Measurements from ENCODE around the gene PDE6D.
"Not testable (repeated sequence)": the region's sequence is repeated elsewhere in the genome, so short reads cannot be mapped to it uniquely, and the experiment has no call there.

The PDE6D gene

GRCh38 chr2:231714639-231715498, 66.2 kb downstream of the PDE6D start:
- H3K36me3 ChIP-seq (ENCODE audit: control insufficient read depth in 4 of 4, insufficient read depth in 4 of 4, low read length in 3 of 4): peaks cover 0 to 35% (median 20%) of the 10 kb centered on the region in 4 experiments
- H3K4me3 ChIP-seq (ENCODE audit: control insufficient read depth in 1 of 7, extremely low read depth in 1 of 7, insufficient read depth in 4 of 7, low read depth in 2 of 7, low read length in 6 of 7): no peak overlapping the region
- H3K27ac ChIP-seq (ENCODE audit: insufficient read depth in 1 of 2, low read depth in 1 of 2, low read length in 2 of 2, poor library complexity in 1 of 2, severe bottlenecking in 2 of 2): peak overlapping the region in 1 of 2 experiments; percentile 7
- ChIA-PET CTCF (interaction anchor here (0.8 to 10.0 kb wide), 35 partner anchors 9 to 688 kb away, joined by 3 to 417 read pairs (median 5); partner anchors contain the start of gene NCL), POLR2A (interaction anchor here (0.7 to 2.2 kb wide), 6 partner anchors 32 to 251 kb away, joined by 4 to 13 read pairs (median 6); partner anchors contain the start of gene NCL)
- 71% methylated on average over 16 of the region's 17 CpGs for WGBS (ENCODE audit: insufficient coverage)
- H3K27me3 ChIP-seq (replicated peaks in 2 of 5; ENCODE audit: control insufficient read depth in 4 of 5, insufficient read depth in 5 of 5, low read length in 4 of 5): no peaks in the 10 kb centered on the region
- peak; percentile 63 to 72 (median 66) for DNase-seq
- peaks cover 8 to 36% (median 32%) of the 10 kb centered on the region in 4 experiments for H3K4me1 ChIP-seq (ENCODE audit: control extremely low read depth in 1 of 4, control insufficient read depth in 4 of 4, insufficient read depth in 4 of 4, low read length in 3 of 4)
- no peaks in the 10 kb centered on the region for H3K9me3 ChIP-seq (ENCODE audit: control extremely low read depth in 1 of 5, control insufficient read depth in 4 of 5, insufficient read depth in 2 of 5, low read depth in 1 of 5, low read length in 4 of 5)

- 20% methylated on average over 11 of the region's 15 CpGs for WGBS (ENCODE audit: insufficient coverage)
- H3K4me3 ChIP-seq (ENCODE audit: control insufficient read depth in 1 of 7, extremely low read depth in 1 of 7, insufficient read depth in 4 of 7, low read depth in 2 of 7, low read length in 6 of 7): peak overlapping the region in 1 of 7 experiments; percentile 45
- no peaks in the 10 kb centered on the region for H3K27me3 ChIP-seq (replicated peaks in 2 of 5; ENCODE audit: control insufficient read depth in 4 of 5, insufficient read depth in 5 of 5, low read length in 4 of 5)
- CTCF ChIA-PET: interaction anchor here (0.7 to 10.0 kb wide), 34 partner anchors 8 to 689 kb away, joined by 3 to 417 read pairs (median 5); partner anchors contain the start of gene NCL
- H3K9me3 ChIP-seq (ENCODE audit: control extremely low read depth in 1 of 5, control insufficient read depth in 4 of 5, insufficient read depth in 2 of 5, low read depth in 1 of 5, low read length in 4 of 5): no peaks in the 10 kb centered on the region
- POLR2A ChIA-PET: interaction anchor here (0.7 to 2.2 kb wide), 10 partner anchors 10 to 250 kb away, joined by 3 to 13 read pairs (median 4); partner anchors contain the start of gene NCL
- H3K4me1 ChIP-seq (ENCODE audit: control extremely low read depth in 1 of 4, control insufficient read depth in 4 of 4, insufficient read depth in 4 of 4, low read length in 3 of 4): peaks cover 8 to 38% (median 33%) of the 10 kb centered on the region in 4 experiments
- H3K27ac ChIP-seq (ENCODE audit: insufficient read depth in 1 of 2, low read depth in 1 of 2, low read length in 2 of 2, poor library complexity in 1 of 2, severe bottlenecking in 2 of 2): no peak overlapping the region
- H3K36me3 ChIP-seq (ENCODE audit: control insufficient read depth in 4 of 4, insufficient read depth in 4 of 4, low read length in 3 of 4): peaks cover 0 to 41% (median 21%) of the 10 kb centered on the region in 4 experiments
- DNase-seq: peak; percentile 93 to 97 (median 95)
These were observed 67.1 kb downstream of the PDE6D start for GRCh38 chr2:231713730-231714638.

- peaks cover 8 to 38% (median 33%) of the 10 kb centered on the region in 4 experiments for H3K4me1 ChIP-seq (ENCODE audit: control extremely low read depth in 1 of 4, control insufficient read depth in 4 of 4, insufficient read depth in 4 of 4, low read length in 3 of 4)
- POLR2A ChIA-PET: interaction anchor here (0.8 to 2.2 kb wide), 7 partner anchors 9 to 101 kb away, joined by 3 to 13 read pairs (median 5); no protein-coding TSS in a partner anchor
- H3K27me3 ChIP-seq (replicated peaks in 2 of 5; ENCODE audit: control insufficient read depth in 4 of 5, insufficient read depth in 5 of 5, low read length in 4 of 5); DNase-seq; H3K9me3 ChIP-seq (ENCODE audit: control extremely low read depth in 1 of 5, control insufficient read depth in 4 of 5, insufficient read depth in 2 of 5, low read depth in 1 of 5, low read length in 4 of 5); H3K27ac ChIP-seq (ENCODE audit: insufficient read depth in 1 of 2, low read depth in 1 of 2, low read length in 2 of 2, poor library complexity in 1 of 2, severe bottlenecking in 2 of 2): not testable (repeated sequence)
- H3K36me3 ChIP-seq (ENCODE audit: control insufficient read depth in 4 of 4, insufficient read depth in 4 of 4, low read length in 3 of 4): peaks cover 0 to 41% (median 21%) of the 10 kb centered on the region in 4 experiments
- CTCF ChIA-PET: interaction anchor here (0.9 to 10.0 kb wide), 18 partner anchors 10 to 249 kb away, joined by 3 to 417 read pairs (median 10); partner anchors contain the start of gene NCL
- peak overlapping the region in 1 of 7 experiments; percentile 45 for H3K4me3 ChIP-seq (ENCODE audit: control insufficient read depth in 1 of 7, extremely low read depth in 1 of 7, insufficient read depth in 4 of 7, low read depth in 2 of 7, low read length in 6 of 7)
These were observed 67.7 kb downstream of the PDE6D start for GRCh38 chr2:231713406-231713729.

- H3K27ac ChIP-seq (ENCODE audit: insufficient read depth in 1 of 2, low read depth in 1 of 2, low read length in 2 of 2, poor library complexity in 1 of 2, severe bottlenecking in 2 of 2): peak overlapping the region; percentile 74 to 87
These were observed 68.5 kb downstream of the PDE6D start for GRCh38 chr2:231712451-231713021.

GRCh38 chr2:231711677-231712450, 69.2 kb downstream of the PDE6D start:
- no peak for DNase-seq
- Histone ChIP-seq H3K27ac (ENCODE audit: insufficient read depth in 1 of 2, low read depth in 1 of 2, low read length in 2 of 2, poor library complexity in 1 of 2, severe bottlenecking in 2 of 2) (peak overlapping the region; percentile 74 to 87), H3K27me3 (replicated peaks in 2 of 5; ENCODE audit: control insufficient read depth in 4 of 5, insufficient read depth in 5 of 5, low read length in 4 of 5) (no peaks in the 10 kb centered on the region), H3K4me3 (ENCODE audit: control insufficient read depth in 1 of 7, extremely low read depth in 1 of 7, insufficient read depth in 4 of 7, low read depth in 2 of 7, low read length in 6 of 7) (peak overlapping the region; percentile 77 to 96 (median 91)), H3K9me3 (ENCODE audit: control extremely low read depth in 1 of 5, control insufficient read depth in 4 of 5, insufficient read depth in 2 of 5, low read depth in 1 of 5, low read length in 4 of 5) (no peaks in the 10 kb centered on the region), H3K4me1 (ENCODE audit: control extremely low read depth in 1 of 4, control insufficient read depth in 4 of 4, insufficient read depth in 4 of 4, low read length in 3 of 4) (peaks cover 8 to 42% (median 40%) of the 10 kb centered on the region in 4 experiments), H3K36me3 (ENCODE audit: control insufficient read depth in 4 of 4, insufficient read depth in 4 of 4, low read length in 3 of 4) (peaks cover 0 to 41% (median 21%) of the 10 kb centered on the region in 4 experiments)
- 39% methylated on average over 8 of the region's 9 CpGs for WGBS (ENCODE audit: insufficient coverage)
- POLR2A ChIA-PET: interaction anchor here (0.5 kb wide), 1 partner anchor 13 kb away, joined by 4 read pairs; no protein-coding TSS in a partner anchor
- CTCF ChIA-PET: interaction anchor here (0.9 to 10.0 kb wide), 5 partner anchors 21 to 102 kb away, joined by 3 to 417 read pairs (median 4); no protein-coding TSS in a partner anchor

More at GRCh38 chr2:231712451-231713021, 68.5 kb downstream of the PDE6D start:
- POLR2A ChIA-PET; H3K27me3 ChIP-seq (replicated peaks in 2 of 5; ENCODE audit: control insufficient read depth in 4 of 5, insufficient read depth in 5 of 5, low read length in 4 of 5); H3K9me3 ChIP-seq (ENCODE audit: control extremely low read depth in 1 of 5, control insufficient read depth in 4 of 5, insufficient read depth in 2 of 5, low read depth in 1 of 5, low read length in 4 of 5): not testable (repeated sequence)
- peak in 1 of 3 donors; percentile 36 for DNase-seq
- Histone ChIP-seq H3K36me3 (ENCODE audit: control insufficient read depth in 4 of 4, insufficient read depth in 4 of 4, low read length in 3 of 4) (peaks cover 0 to 41% (median 21%) of the 10 kb centered on the region in 4 experiments), H3K4me1 (ENCODE audit: control extremely low read depth in 1 of 4, control insufficient read depth in 4 of 4, insufficient read depth in 4 of 4, low read length in 3 of 4) (peaks cover 8 to 42% (median 36%) of the 10 kb centered on the region in 4 experiments), H3K4me3 (ENCODE audit: control insufficient read depth in 1 of 7, extremely low read depth in 1 of 7, insufficient read depth in 4 of 7, low read depth in 2 of 7, low read length in 6 of 7) (peak overlapping the region in 5 of 7 experiments; percentile 83 to 96 (median 94))
- WGBS (ENCODE audit: insufficient coverage): 41% methylated on average over 4 of the region's 18 CpGs
- CTCF ChIA-PET: interaction anchor here (0.9 to 10.0 kb wide), 6 partner anchors 17 to 103 kb away, joined by 3 to 417 read pairs (median 7); no protein-coding TSS in a partner anchor
